HG02763 (cell line): ENCODE measurements around the gene ALDH1B1.
"Not testable (repeated sequence)": the region's sequence is repeated elsewhere in the genome, so short reads cannot be mapped to it uniquely, and the experiment has no call there.

Experiments
- ATAC-seq: cut with Tn5 transposase; IDR thresholded peaks from one replicate; pipeline ENCODE4 v1.9.1; 2021; ENCODE audit warnings: mild to moderate bottlenecking, moderate library complexity; ENCODE audit not compliant: unreplicated experiment

Gene ALDH1B1

GRCh38 chr9:38360839-38361472 lies 31.5 kb upstream of the ALDH1B1 start:
- no peak for ATAC-seq

GRCh38 chr9:38361473-38361850 lies 31.0 kb upstream of the ALDH1B1 start:
- ATAC-seq: no peak

GRCh38 chr9:38362852-38363588 lies 29.5 kb upstream of the ALDH1B1 start:
- no peak for ATAC-seq

GRCh38 chr9:38363589-38363925 lies 28.9 kb upstream of the ALDH1B1 start:
- no peak for ATAC-seq

GRCh38 chr9:38367898-38368297 lies 24.6 kb upstream of the ALDH1B1 start:
- no peak for ATAC-seq

- ATAC-seq: no peak
These were observed 23.8 kb upstream of the ALDH1B1 start for GRCh38 chr9:38368731-38369130.

GRCh38 chr9:38370176-38370575 lies 22.3 kb upstream of the ALDH1B1 start:
- no peak for ATAC-seq

GRCh38 chr9:38371495-38371894 lies 21.0 kb upstream of the ALDH1B1 start:
- ATAC-seq: no peak

- ATAC-seq: no peak
These were observed 19.5 kb upstream of the ALDH1B1 start for GRCh38 chr9:38372762-38373619.

- ATAC-seq: no peak
These were observed 18.8 kb upstream of the ALDH1B1 start for GRCh38 chr9:38373679-38374078.

- no peak for ATAC-seq
These were observed 17.5 kb upstream of the ALDH1B1 start for GRCh38 chr9:38374847-38375571.

GRCh38 chr9:38375572-38375963 lies 16.9 kb upstream of the ALDH1B1 start:
- ATAC-seq: no peak

GRCh38 chr9:38376021-38376670 lies 16.4 kb upstream of the ALDH1B1 start:
- no peak for ATAC-seq

GRCh38 chr9:38377336-38378083 lies 15.0 kb upstream of the ALDH1B1 start:
- ATAC-seq: not testable (repeated sequence)

- ATAC-seq: no peak
These were observed 12.2 kb upstream of the ALDH1B1 start for GRCh38 chr9:38380230-38380871.

- ATAC-seq: no peak
These were observed 11.5 kb upstream of the ALDH1B1 start for GRCh38 chr9:38380872-38381534.

GRCh38 chr9:38382141-38382540 lies 10.4 kb upstream of the ALDH1B1 start:
- no peak for ATAC-seq

- no peak for ATAC-seq
These were observed 7.3 kb upstream of the ALDH1B1 start for GRCh38 chr9:38384990-38385848.
